D721Med (cell line): Measurements from ENCODE around the gene MAPKAP1.

Experiments
- DNase-seq: peaks from one replicate; pipeline ENCODE4 v3.0.0; 2011; ENCODE audit warnings: low spot score; ENCODE audit not compliant: insufficient read length
- FAIRE-seq: peaks from 2 replicates; lab custom pipeline; 2011; peaks lifted over from hg19 to GRCh38; lab: Jason Lieb, UNC
- CTCF ChIP-seq: IDR thresholded peaks from 2 replicates; pipeline ENCODE4 v1.5.1; 2012; ENCODE audit warnings: mild to moderate bottlenecking, control low read depth; ENCODE audit not compliant: insufficient read depth; ENCODE audit errors: missing control alignments

MAPKAP1 gene

GRCh38 chr9:125749951-125750626 is 43.1 kb upstream of the MAPKAP1 start:
- DNase-seq (no peak), FAIRE-seq (no peak)
- TF ChIP-seq CTCF: no peak

GRCh38 chr9:125749287-125749935 is 42.4 kb upstream of the MAPKAP1 start:
- TF ChIP-seq CTCF: no peak
- FAIRE-seq: no peak
- no peak for DNase-seq

GRCh38 chr9:125748446-125749099 is 41.6 kb upstream of the MAPKAP1 start:
- TF ChIP-seq CTCF: no peak
- no peak for DNase-seq
- no peak for FAIRE-seq

DNA sequence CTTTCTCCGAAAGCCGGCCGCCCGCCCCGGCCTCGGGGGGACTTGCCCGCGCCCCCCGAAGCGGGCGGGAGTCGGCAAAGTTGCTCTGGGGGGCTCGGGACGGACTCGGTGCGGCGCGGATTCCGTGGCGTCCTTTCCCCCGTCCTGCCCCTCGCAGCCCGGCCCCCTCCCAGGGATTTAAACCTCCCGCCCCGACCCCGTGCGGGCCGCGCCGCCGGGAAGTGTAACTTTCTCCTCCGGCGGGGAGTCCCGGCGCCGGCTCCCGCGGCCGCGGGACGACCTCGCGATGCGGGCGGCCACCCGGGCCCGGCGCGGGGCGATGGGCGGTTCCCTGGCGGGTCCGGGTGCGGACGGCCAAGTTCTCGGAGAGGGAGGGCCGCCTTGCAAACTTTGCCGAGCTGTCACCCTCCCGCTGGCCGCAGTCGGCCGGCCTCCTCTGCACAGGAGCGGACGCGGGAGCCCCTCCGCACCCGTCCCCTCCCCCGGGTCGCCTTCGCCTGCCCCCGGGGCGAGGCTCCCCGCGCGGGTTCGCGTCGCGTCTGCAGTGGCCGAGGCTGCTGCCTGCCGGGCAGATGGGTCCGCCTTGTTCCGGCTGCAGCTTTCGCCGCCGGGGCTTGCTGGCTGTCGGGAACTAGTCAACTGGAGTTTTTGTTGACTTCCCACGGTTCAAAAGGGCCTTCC is 40.9 kb upstream of the MAPKAP1 start:
- DNase-seq: no peak
- TF ChIP-seq CTCF: no peak
- no peak for FAIRE-seq

- FAIRE-seq (no peak), DNase-seq (no peak)
- TF ChIP-seq CTCF: no peak
Measured at GRCh38 chr9:125747053-125747764, 40.2 kb upstream of the MAPKAP1 start, which contains the start of gene PBX3. PBX3 (plus strand) TSS chr9:125747373.

- FAIRE-seq (no peak), DNase-seq (no peak)
- no peak for TF ChIP-seq CTCF
Measured at GRCh38 chr9:125746774-125747052, 39.7 kb upstream of the MAPKAP1 start.
